ENCODE results near the gene SLC22A31. TPM values are rescaled to one million over a fixed set of nuclear protein-coding genes. Genes with fewer than 3 reads are reported as not detected.

Gene SLC22A31
- total RNA-seq, 5 donors from 2014 or later (not counting 1 experiment from before 2014, with no cell fraction given) = 0.49 to 2.7 (median 1.3) TPM

DNA sequence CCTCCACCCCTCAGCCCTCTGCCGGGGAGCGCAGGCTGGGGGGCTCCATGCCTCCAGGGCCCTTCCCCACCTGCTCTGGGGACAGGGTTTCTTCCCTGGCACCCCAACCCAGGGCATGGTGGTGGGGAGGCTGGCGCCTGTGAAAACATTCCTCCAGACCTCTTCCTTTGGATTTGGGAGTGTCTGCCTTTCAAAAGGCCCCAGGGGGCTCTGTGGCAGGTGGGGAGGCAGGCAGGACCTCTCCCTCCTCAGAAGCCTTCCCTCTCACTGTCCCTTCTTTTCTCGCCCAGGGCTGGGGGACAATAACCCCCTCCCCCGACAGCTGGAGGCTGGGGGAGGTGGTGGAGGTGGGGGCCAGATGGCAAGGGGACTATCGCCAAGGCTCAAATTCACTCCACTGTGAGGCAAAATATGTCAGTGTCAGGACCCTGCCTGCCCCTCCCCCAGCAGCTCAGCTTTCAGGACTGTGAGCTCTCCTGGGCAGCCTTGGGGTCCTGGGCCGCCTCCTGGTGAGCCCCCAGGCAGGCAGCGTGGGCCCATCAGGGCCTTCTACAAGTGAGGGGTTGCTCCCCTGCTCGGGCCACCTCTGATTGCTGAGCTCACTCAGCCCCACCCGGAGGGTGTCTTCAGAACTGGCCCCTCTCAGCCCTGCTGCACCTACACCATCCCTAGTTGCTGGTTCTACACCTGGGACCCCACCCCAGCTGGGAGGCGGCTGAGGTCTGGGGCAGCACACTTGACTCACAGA lies 27.0 kb downstream of the SLC22A31 start:
- no peaks in the 10 kb centered on the region for H3K36me3 Mint-ChIP-seq
- H3K27ac ChIP-seq (ENCODE audit: low read length) = no peak overlapping the region
- no peak overlapping the region for H3K27ac Mint-ChIP-seq
- CTCF ChIA-PET = no interaction called here
- POLR2A ChIA-PET = no interaction called here
- WGBS (ENCODE audit: insufficient coverage) = 80% methylated on average over 3 of the region's 11 CpGs
- H3K27me3 Mint-ChIP-seq = peaks cover 0 to 3% of the 10 kb centered on the region in 2 donors
- peaks cover 7 to 25% of the 10 kb centered on the region in 2 experiments for H3K4me1 ChIP-seq (ENCODE audit: control insufficient read depth in 1 of 2, extremely low read depth in 1 of 2, insufficient read depth in 2 of 2, low read length in 2 of 2)
- H3K4me1 Mint-ChIP-seq = peaks cover 7 to 11% (median 10%) of the 10 kb centered on the region in 3 donors
- H3K9me3 ChIP-seq = no peaks in the 10 kb centered on the region
- H3K9me3 Mint-ChIP-seq = no peaks in the 10 kb centered on the region
- no peak for DNase-seq
- no peaks in the 10 kb centered on the region for H3K36me3 ChIP-seq (ENCODE audit: control insufficient read depth in 2 of 2, extremely low read depth in 1 of 2, insufficient read depth in 1 of 2, low read length in 1 of 2)
- peaks cover 0 to 31% of the 10 kb centered on the region in 2 experiments for H3K27me3 ChIP-seq (replicated peaks in 1 of 2; ENCODE audit: control insufficient read depth in 2 of 2, extremely low read depth in 1 of 2, insufficient read depth in 2 of 2, low read length in 1 of 2)
- no peak for ATAC-seq (replicated peaks in 1 of 4)
- no peak overlapping the region for H3K4me3 Mint-ChIP-seq
- no peak overlapping the region for H3K4me3 ChIP-seq (ENCODE audit: control insufficient read depth in 1 of 2, extremely low read depth in 1 of 2, low read length in 1 of 2)

DNA sequence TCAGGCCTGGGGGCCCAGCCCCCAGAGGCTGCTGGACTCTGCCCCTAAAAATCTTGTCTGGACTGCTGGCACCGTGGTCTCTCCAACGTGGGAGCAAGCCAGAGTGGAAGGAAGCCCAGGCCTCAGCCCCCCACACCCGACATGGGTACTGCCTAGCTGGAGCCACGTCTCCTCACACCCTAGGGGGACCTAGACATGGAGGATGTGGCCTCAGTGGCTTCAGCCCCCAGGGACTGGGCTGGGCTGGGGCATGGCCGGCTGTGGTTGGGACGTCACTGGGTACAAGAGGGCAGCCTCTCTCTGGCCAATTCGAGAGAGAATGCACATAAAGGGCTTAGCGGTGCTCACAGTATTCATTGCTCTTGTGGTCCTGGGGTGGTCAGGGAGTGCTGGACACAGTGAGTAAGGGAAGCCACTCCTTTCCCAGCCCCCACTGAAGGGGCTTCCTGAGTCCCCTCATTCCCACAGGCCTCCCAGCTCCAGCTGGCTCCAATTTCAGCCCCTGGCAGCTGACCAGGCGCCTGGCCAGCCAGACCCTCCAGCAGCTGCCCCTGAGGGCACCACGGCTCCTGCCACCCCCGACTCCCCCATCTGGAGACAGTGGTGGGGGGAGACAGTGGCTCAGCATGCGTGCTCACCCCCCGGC lies 27.7 kb downstream of the SLC22A31 start:
- H3K27ac Mint-ChIP-seq = no peak overlapping the region
- POLR2A ChIA-PET = no interaction called here
- peaks cover 7 to 12% (median 10%) of the 10 kb centered on the region in 3 donors for H3K4me1 Mint-ChIP-seq
- DNase-seq (no peak), ATAC-seq (replicated peaks in 1 of 4) (no peak)
- H3K27ac ChIP-seq (ENCODE audit: low read length) = no peak overlapping the region
- H3K4me3 ChIP-seq (ENCODE audit: control insufficient read depth in 1 of 2, extremely low read depth in 1 of 2, low read length in 1 of 2) = no peak overlapping the region
- peaks cover 0 to 3% of the 10 kb centered on the region in 2 donors for H3K27me3 Mint-ChIP-seq
- CTCF ChIA-PET = no interaction called here
- peaks cover 0 to 38% of the 10 kb centered on the region in 2 experiments for H3K27me3 ChIP-seq (replicated peaks in 1 of 2; ENCODE audit: control insufficient read depth in 2 of 2, extremely low read depth in 1 of 2, insufficient read depth in 2 of 2, low read length in 1 of 2)
- no peaks in the 10 kb centered on the region for H3K9me3 ChIP-seq
- H3K4me3 Mint-ChIP-seq = no peak overlapping the region
- no peaks in the 10 kb centered on the region for H3K9me3 Mint-ChIP-seq
- peaks cover 7 to 29% of the 10 kb centered on the region in 2 experiments for H3K4me1 ChIP-seq (ENCODE audit: control insufficient read depth in 1 of 2, extremely low read depth in 1 of 2, insufficient read depth in 2 of 2, low read length in 2 of 2)
- 83% methylated on average over 6 of the region's 13 CpGs for WGBS (ENCODE audit: insufficient coverage)
- no peaks in the 10 kb centered on the region for H3K36me3 ChIP-seq (ENCODE audit: control insufficient read depth in 2 of 2, extremely low read depth in 1 of 2, insufficient read depth in 1 of 2, low read length in 1 of 2)
- no peaks in the 10 kb centered on the region for H3K36me3 Mint-ChIP-seq

DNA sequence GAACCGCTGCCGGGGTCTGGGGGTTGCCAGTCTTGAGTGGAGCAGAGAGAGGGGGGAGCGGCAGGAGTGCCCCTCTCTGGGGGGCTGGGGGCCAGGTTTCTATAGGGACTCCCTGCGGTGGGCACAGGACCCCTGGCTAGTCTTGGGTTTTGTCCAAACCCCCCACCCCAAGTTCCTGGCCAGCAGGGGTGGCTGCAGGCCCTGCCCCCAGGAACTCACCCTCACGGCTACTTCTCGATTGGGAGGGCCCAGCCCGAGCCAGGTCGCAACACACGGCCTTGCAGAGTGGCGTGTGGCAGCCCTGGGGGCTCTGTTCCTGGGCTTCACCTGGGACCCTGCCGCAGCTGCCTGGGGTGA lies 28.2 kb downstream of the SLC22A31 start:
- no peaks in the 10 kb centered on the region for H3K9me3 Mint-ChIP-seq
- H3K27me3 Mint-ChIP-seq = peaks cover 0 to 3% of the 10 kb centered on the region in 2 donors

DNA sequence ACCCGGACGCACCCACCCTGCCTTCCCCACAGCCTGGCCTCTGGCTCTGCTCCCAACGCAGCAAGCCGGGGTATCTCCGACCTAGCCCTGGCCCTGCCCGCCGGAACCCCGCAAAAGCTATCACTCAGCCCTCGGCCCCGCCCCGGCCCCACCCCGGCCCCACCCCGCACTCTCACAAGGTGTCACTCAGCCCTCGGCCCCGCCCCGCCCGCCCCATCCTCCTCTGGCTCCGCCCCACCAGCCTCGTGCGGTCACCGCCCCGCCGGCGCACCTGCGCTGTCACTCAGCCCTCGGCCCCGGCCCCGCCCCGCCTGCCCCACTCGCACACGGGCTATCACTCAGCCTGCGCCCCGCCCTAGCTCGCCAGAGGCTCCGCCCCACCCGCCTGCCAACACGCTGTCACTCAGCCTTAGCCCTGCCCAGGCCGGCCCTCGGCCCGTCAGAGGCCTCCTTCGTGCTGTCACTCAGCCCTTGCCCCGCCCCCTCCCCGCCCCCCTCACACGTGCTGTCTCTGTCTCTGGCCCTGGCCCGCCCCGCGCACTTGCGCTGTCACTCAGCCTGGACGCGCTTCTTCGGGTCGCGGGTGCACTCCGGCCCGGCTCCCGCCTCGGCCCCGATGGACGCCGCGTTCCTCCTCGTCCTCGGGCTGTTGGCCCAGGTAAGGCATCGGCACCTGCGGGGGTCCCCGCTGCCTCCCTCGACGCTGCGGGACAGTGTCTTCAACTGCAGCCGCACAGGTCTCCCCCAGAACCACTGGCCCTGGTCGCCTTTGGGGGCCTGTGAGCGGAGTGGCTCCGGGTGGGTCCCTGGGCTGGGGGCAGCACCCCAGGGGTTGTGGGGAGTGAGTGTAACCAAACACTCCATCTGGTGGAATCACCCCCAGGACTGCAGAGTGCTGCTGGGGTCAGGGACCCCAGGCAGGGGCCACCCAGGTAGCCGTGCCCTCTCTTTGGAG lies 28.8 kb downstream of the SLC22A31 start, which contains the start of gene CDH15:
CDH15 (plus strand) TSS at position 533 of the 955 bp plus-strand sequence; CDS start at position 617, 84 bp downstream.
- peaks cover 7 to 12% (median 10%) of the 10 kb centered on the region in 3 donors for H3K4me1 Mint-ChIP-seq
- CTCF ChIA-PET = interaction anchor here (0.5 to 0.9 kb wide), 2 partner anchors 21 to 337 kb away, joined by 3 to 7 read pairs; no protein-coding TSS in a partner anchor
- no peaks in the 10 kb centered on the region for H3K9me3 Mint-ChIP-seq
- H3K27ac ChIP-seq (ENCODE audit: low read length) = no peak within 1 kb of the TSS
- ATAC-seq (replicated peaks in 1 of 4) (peak; percentile 93 to 94 (median 94)), DNase-seq (peak; percentile 77 to 97 (median 94))
- peaks cover 0 to 3% of the 10 kb centered on the region in 2 donors for H3K27me3 Mint-ChIP-seq
- peak within 1 kb of the TSS; percentile 48 to 58 for H3K4me3 ChIP-seq (ENCODE audit: control insufficient read depth in 1 of 2, extremely low read depth in 1 of 2, low read length in 1 of 2)
- POLR2A ChIA-PET = no interaction called here
- H3K4me3 Mint-ChIP-seq = peak within 1 kb of the TSS; percentile 61 to 74 (median 66)
- H3K4me1 ChIP-seq (ENCODE audit: control insufficient read depth in 1 of 2, extremely low read depth in 1 of 2, insufficient read depth in 2 of 2, low read length in 2 of 2) = peaks cover 10 to 37% of the 10 kb centered on the region in 2 experiments
- 7% methylated on average over 55 of the region's 74 CpGs for WGBS (ENCODE audit: insufficient coverage)
- H3K27ac Mint-ChIP-seq = no peak within 1 kb of the TSS
- peaks cover 0 to 49% of the 10 kb centered on the region in 2 experiments for H3K27me3 ChIP-seq (replicated peaks in 1 of 2; ENCODE audit: control insufficient read depth in 2 of 2, extremely low read depth in 1 of 2, insufficient read depth in 2 of 2, low read length in 1 of 2)
- no peaks in the 10 kb centered on the region for H3K36me3 Mint-ChIP-seq
- no peaks in the 10 kb centered on the region for H3K36me3 ChIP-seq (ENCODE audit: control insufficient read depth in 2 of 2, extremely low read depth in 1 of 2, insufficient read depth in 1 of 2, low read length in 1 of 2)
- H3K9me3 ChIP-seq = no peaks in the 10 kb centered on the region

More for the DNA sequence above, 28.2 kb downstream of the SLC22A31 start:
- no peak for DNase-seq
- Histone ChIP-seq H3K36me3 (ENCODE audit: control insufficient read depth in 2 of 2, extremely low read depth in 1 of 2, insufficient read depth in 1 of 2, low read length in 1 of 2) (no peaks in the 10 kb centered on the region), H3K9me3 (no peaks in the 10 kb centered on the region), H3K27ac (ENCODE audit: low read length) (no peak overlapping the region), H3K4me1 (ENCODE audit: control insufficient read depth in 1 of 2, extremely low read depth in 1 of 2, insufficient read depth in 2 of 2, low read length in 2 of 2) (peaks cover 9 to 34% of the 10 kb centered on the region in 2 experiments), H3K27me3 (replicated peaks in 1 of 2; ENCODE audit: control insufficient read depth in 2 of 2, extremely low read depth in 1 of 2, insufficient read depth in 2 of 2, low read length in 1 of 2) (peaks cover 0 to 43% of the 10 kb centered on the region in 2 experiments), H3K4me3 (ENCODE audit: control insufficient read depth in 1 of 2, extremely low read depth in 1 of 2, low read length in 1 of 2) (no peak overlapping the region)
- ChIA-PET POLR2A (no interaction called here), CTCF (no interaction called here)
- H3K4me1 Mint-ChIP-seq = peaks cover 7 to 12% (median 10%) of the 10 kb centered on the region in 3 donors
- H3K27ac Mint-ChIP-seq = no peak overlapping the region
- no peak overlapping the region for H3K4me3 Mint-ChIP-seq
- WGBS (ENCODE audit: insufficient coverage) = 91% methylated on average over 9 of the region's 11 CpGs
- ATAC-seq (replicated peaks in 1 of 4) = no peak
- H3K36me3 Mint-ChIP-seq = no peaks in the 10 kb centered on the region

DNA sequence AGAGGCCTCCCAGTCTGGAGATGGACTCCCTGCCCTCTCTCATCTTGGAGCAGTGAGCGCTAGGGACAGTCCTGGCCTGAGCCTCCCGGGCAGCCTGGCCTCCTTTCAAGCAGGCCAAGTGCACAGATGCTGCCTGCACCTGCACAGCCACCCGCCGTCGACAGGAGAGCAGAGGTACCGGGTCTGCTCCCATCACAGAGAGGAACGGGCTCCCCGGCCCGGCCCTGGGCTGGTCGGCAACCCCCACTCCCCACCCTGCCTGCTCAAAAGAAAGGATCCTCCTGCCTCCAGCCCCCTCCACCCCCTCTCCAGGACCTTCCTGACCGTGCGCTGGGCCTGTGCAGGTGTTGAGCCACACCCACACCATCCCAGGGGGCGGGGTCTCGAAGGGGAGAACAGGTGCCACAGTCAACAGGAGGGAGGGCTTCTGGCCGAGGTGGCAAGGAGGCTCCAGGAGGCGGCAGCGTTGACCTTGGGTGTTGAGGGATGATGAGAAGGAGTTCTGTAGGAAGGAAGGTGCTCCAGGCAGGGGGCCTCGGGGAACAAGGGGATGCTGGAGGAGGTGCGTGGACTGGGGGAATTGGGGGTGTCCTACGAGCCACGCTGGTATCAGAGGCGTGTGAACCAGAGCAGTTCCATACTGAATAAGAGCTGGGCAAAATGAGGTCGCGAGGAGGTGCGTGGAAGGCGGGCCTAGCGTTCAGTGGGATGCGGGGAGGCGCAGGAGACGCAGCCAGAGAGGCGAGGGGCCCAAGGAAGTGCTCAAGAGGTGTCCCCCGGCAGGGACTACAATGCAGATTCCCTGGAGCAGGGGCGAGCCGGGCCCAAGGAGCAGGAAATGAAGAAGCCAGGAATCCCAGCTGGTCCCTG lies 29.8 kb downstream of the SLC22A31 start:
- peak in 2 of 4 experiments; percentile 0 to 1 for ATAC-seq (replicated peaks in 1 of 4)
- no peaks in the 10 kb centered on the region for H3K36me3 Mint-ChIP-seq
- CTCF ChIA-PET = interaction anchor here (0.5 to 0.9 kb wide), 2 partner anchors 22 to 336 kb away, joined by 3 to 7 read pairs; no protein-coding TSS in a partner anchor

More for the DNA sequence above, 29.8 kb downstream of the SLC22A31 start:
- peaks cover 0 to 3% of the 10 kb centered on the region in 2 donors for H3K27me3 Mint-ChIP-seq
- peaks cover 7 to 12% (median 10%) of the 10 kb centered on the region in 3 donors for H3K4me1 Mint-ChIP-seq
- Histone ChIP-seq H3K27ac (ENCODE audit: low read length) (no peak overlapping the region), H3K4me3 (ENCODE audit: control insufficient read depth in 1 of 2, extremely low read depth in 1 of 2, low read length in 1 of 2) (peak overlapping the region; percentile 48 to 58), H3K4me1 (ENCODE audit: control insufficient read depth in 1 of 2, extremely low read depth in 1 of 2, insufficient read depth in 2 of 2, low read length in 2 of 2) (peaks cover 10 to 37% of the 10 kb centered on the region in 2 experiments), H3K27me3 (replicated peaks in 1 of 2; ENCODE audit: control insufficient read depth in 2 of 2, extremely low read depth in 1 of 2, insufficient read depth in 2 of 2, low read length in 1 of 2) (peaks cover 0 to 51% of the 10 kb centered on the region in 2 experiments), H3K9me3 (no peaks in the 10 kb centered on the region), H3K36me3 (ENCODE audit: control insufficient read depth in 2 of 2, extremely low read depth in 1 of 2, insufficient read depth in 1 of 2, low read length in 1 of 2) (no peaks in the 10 kb centered on the region)
- POLR2A ChIA-PET = no interaction called here
- 31% methylated on average over 27 of the region's 34 CpGs for WGBS (ENCODE audit: insufficient coverage)
- H3K4me3 Mint-ChIP-seq = peak overlapping the region; percentile 61 to 74 (median 66)
- no peak overlapping the region for H3K27ac Mint-ChIP-seq
- no peaks in the 10 kb centered on the region for H3K9me3 Mint-ChIP-seq
- DNase-seq = peak in 5 of 35 experiments; percentile 17 to 41 (median 26)
